ENCODE data around the gene BRIP1. TPM values are rescaled to one million over a fixed set of nuclear protein-coding genes. Genes with fewer than 3 reads are reported as not detected.

The BRIP1 gene
- total and polyA plus RNA-seq, 2 experiments from 2014 or later: 8.0 to 23.1 TPM

- Histone ChIP-seq H3K4me3 (no peak overlapping the region), H3K79me2 (replicated peaks; ENCODE audit: insufficient read depth) (no peaks in the 10 kb centered on the region), H3K9me2 (ENCODE audit: insufficient read depth) (no peaks in the 10 kb centered on the region), H3K4me1 (ENCODE audit: insufficient read depth) (no peaks in the 10 kb centered on the region), H3K4me2 (no peak overlapping the region), H4K20me1 (replicated peaks; ENCODE audit: insufficient read depth) (no peaks in the 10 kb centered on the region), H3K27me3 (ENCODE audit: insufficient read depth) (no peaks in the 10 kb centered on the region), H2AFZ (no peak overlapping the region), H3K36me3 (ENCODE audit: insufficient read depth) (peaks cover 19% of the 10 kb centered on the region), H3K27ac (ENCODE audit: low read depth) (no peak overlapping the region), H3F3A (replicated peaks; ENCODE audit: low read depth) (no peaks in the 10 kb centered on the region)
- Mint-ChIP-seq H3K27ac (no peak overlapping the region), H3K36me3 (ENCODE audit: low read depth) (peaks cover 38% of the 10 kb centered on the region), H3K4me3 (no peak overlapping the region), H3K4me1 (no peaks in the 10 kb centered on the region), H3K27me3 (ENCODE audit: insufficient read depth, low read depth, poor library complexity) (peaks cover 2% of the 10 kb centered on the region), H3K9me3 (peaks cover 20% of the 10 kb centered on the region)
- no peak for ATAC-seq
- no peak for TF ChIP-seq POLR2AphosphoS5 (IDR thresholded peaks at IDR 0.05; ENCODE audit: low read depth)
- TF ChIP-seq JUNB (IDR thresholded peaks at IDR 0.05; ENCODE audit: unreplicated experiment): no peak
- TF ChIP-seq EZH2 (IDR thresholded peaks at IDR 0.05; ENCODE audit: low read depth, unreplicated experiment): no peak
- no peak for TF ChIP-seq STAT1 (IDR thresholded peaks at IDR 0.05; ENCODE audit: unreplicated experiment)
- no peak for TF ChIP-seq CREB1 (CRISPR knock-in tag; IDR thresholded peaks at IDR 0.05; ENCODE audit: low read depth)
- TF ChIP-seq EZH2phosphoT487 (IDR thresholded peaks at IDR 0.05; ENCODE audit: unreplicated experiment): no peak
- no peak for TF ChIP-seq REST (IDR thresholded peaks at IDR 0.05; ENCODE audit: unreplicated experiment)
- no peak for TF ChIP-seq CTCF (conservative IDR thresholded peaks at IDR 0.05; ENCODE audit: low read depth in 2 of 2)
- no peak for TF ChIP-seq ZNF331 (CRISPR knock-in tag; IDR thresholded peaks at IDR 0.05; ENCODE audit: low read depth)
- no peak for TF ChIP-seq NANOG (IDR thresholded peaks at IDR 0.05; ENCODE audit: borderline replicate concordance)
- no peak for TF ChIP-seq ZNF462 (CRISPR knock-in tag; IDR thresholded peaks at IDR 0.05)
- TF ChIP-seq ETS1 (IDR thresholded peaks at IDR 0.05): no peak
- no peak for TF ChIP-seq ZNF114 (CRISPR knock-in tag; IDR thresholded peaks at IDR 0.05)
- DNase-seq (ENCODE audit: low spot score): no peak
These were observed 150.3 kb downstream of the BRIP1 start for GRCh38 chr17:61713035-61713434.

Measured in GM23338 (cell line).